ENCODE data around the gene EMD.

The EMD gene

DNA sequence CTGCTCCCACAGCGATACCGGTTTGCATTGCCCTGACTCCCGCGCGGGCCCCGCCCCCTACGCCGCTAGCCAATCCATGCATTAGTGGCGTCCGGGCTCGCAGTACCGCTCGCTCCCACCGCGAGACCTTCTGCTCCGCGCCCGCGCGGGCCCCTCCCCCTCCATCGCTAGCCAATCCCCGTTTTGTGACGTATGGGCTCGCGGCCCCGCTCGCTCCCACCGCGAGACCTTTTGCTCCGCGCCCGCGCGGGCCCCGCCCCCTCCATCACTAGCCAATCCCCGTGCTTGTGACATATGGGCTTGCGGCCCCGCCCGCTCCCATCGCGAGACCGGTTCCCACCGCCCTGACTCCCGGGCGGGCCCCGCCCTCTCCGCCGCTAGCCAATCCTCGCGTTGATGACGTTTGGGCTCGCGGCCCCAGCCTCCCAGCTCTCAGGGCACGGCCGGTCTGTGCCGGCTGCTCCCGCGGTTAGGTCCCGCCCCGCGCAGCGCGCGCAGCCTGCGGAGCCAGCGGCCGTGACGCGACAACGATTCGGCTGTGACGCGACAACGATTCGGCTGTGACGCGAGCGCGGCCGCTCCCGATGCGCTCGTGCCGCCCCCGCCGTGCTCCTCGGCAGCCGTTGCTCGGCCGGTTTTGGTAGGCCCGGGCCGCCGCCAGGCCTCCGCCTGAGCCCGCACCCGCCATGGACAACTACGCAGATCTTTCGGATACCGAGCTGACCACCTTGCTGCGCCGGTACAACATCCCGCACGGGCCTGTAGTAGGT lies at the start of gene EMD:
TSS of gene EMD (plus strand) at position 497 of the 770 bp plus-strand sequence. CDS start at position 687, 190 bp downstream.
- Histone ChIP-seq H4K20me1 (ENCODE audit: low read depth, low read length) (no peaks in the 10 kb centered on the region), H3K4me2 (ENCODE audit: low read depth, low read length, poor library complexity, severe bottlenecking) (peak within 1 kb of the TSS; percentile 76), H3F3A (ENCODE audit: insufficient read depth) (no peaks in the 10 kb centered on the region), H3K36me3 (ENCODE audit: low read length) (no peaks in the 10 kb centered on the region), H3K9me2 (replicated peaks; ENCODE audit: insufficient read depth, low read length) (no peaks in the 10 kb centered on the region), H3K79me2 (ENCODE audit: insufficient read depth, low read length) (peaks cover 12% of the 10 kb centered on the region), H3K4me3 (ENCODE audit: insufficient read depth, low read length, poor library complexity, severe bottlenecking) (peak within 1 kb of the TSS; percentile 69), H3K27me3 (ENCODE audit: low read length) (no peaks in the 10 kb centered on the region), H3K27ac (ENCODE audit: low read depth, low read length) (peak within 1 kb of the TSS; percentile 82), H2AFZ (ENCODE audit: low read depth, low read length, severe bottlenecking) (no peak within 1 kb of the TSS), H3K9ac (ENCODE audit: low read length) (peak within 1 kb of the TSS; percentile 97), H3K9me3 (ENCODE audit: insufficient read depth, low read length) (no peaks in the 10 kb centered on the region)
- TF ChIP-seq CTCF (IDR thresholded peaks at IDR 0.05; ENCODE audit: insufficient read depth, low read length, poor library complexity, severe bottlenecking) (no peak), EZH2phosphoT487 (conservative IDR thresholded peaks at IDR 0.05; ENCODE audit: low read length) (no peak)

- TF ChIP-seq EZH2phosphoT487 (conservative IDR thresholded peaks at IDR 0.05; ENCODE audit: low read length) (no peak), CTCF (IDR thresholded peaks at IDR 0.05; ENCODE audit: insufficient read depth, low read length, poor library complexity, severe bottlenecking) (no peak)
- Histone ChIP-seq H3K4me3 (ENCODE audit: insufficient read depth, low read length, poor library complexity, severe bottlenecking) (no peak overlapping the region), H3K79me2 (ENCODE audit: insufficient read depth, low read length) (no peaks in the 10 kb centered on the region), H3K9me2 (replicated peaks; ENCODE audit: insufficient read depth, low read length) (no peaks in the 10 kb centered on the region), H3K27me3 (ENCODE audit: low read length) (no peaks in the 10 kb centered on the region), H3K4me2 (ENCODE audit: low read depth, low read length, poor library complexity, severe bottlenecking) (no peak overlapping the region), H2AFZ (ENCODE audit: low read depth, low read length, severe bottlenecking) (no peak overlapping the region), H3K9me3 (ENCODE audit: insufficient read depth, low read length) (no peaks in the 10 kb centered on the region), H3K9ac (ENCODE audit: low read length) (no peak overlapping the region), H3K36me3 (ENCODE audit: low read length) (no peaks in the 10 kb centered on the region), H3F3A (ENCODE audit: insufficient read depth) (no peaks in the 10 kb centered on the region), H3K27ac (ENCODE audit: low read depth, low read length) (no peak overlapping the region), H4K20me1 (ENCODE audit: low read depth, low read length) (no peaks in the 10 kb centered on the region)
Observed at GRCh38 chrX:154332561-154332960, 46.5 kb upstream of the EMD start.

GRCh38 chrX:154333116-154333515 lies 46.0 kb upstream of the EMD start:
- no peaks in the 10 kb centered on the region for H3K27me3 ChIP-seq (ENCODE audit: low read length)
- H3K27ac ChIP-seq (ENCODE audit: low read depth, low read length): no peak overlapping the region
- H3K9ac ChIP-seq (ENCODE audit: low read length): no peak overlapping the region
- H3K4me3 ChIP-seq (ENCODE audit: insufficient read depth, low read length, poor library complexity, severe bottlenecking): no peak overlapping the region
- H3K4me2 ChIP-seq (ENCODE audit: low read depth, low read length, poor library complexity, severe bottlenecking): no peak overlapping the region
- no peak overlapping the region for H2AFZ ChIP-seq (ENCODE audit: low read depth, low read length, severe bottlenecking)
- H3F3A ChIP-seq (ENCODE audit: insufficient read depth): no peaks in the 10 kb centered on the region
- no peaks in the 10 kb centered on the region for H3K9me3 ChIP-seq (ENCODE audit: insufficient read depth, low read length)
- H3K79me2 ChIP-seq (ENCODE audit: insufficient read depth, low read length): no peaks in the 10 kb centered on the region
- H3K36me3 ChIP-seq (ENCODE audit: low read length): no peaks in the 10 kb centered on the region
- TF ChIP-seq EZH2phosphoT487 (conservative IDR thresholded peaks at IDR 0.05; ENCODE audit: low read length) (no peak), CTCF (IDR thresholded peaks at IDR 0.05; ENCODE audit: insufficient read depth, low read length, poor library complexity, severe bottlenecking) (no peak)
- H3K9me2 ChIP-seq (replicated peaks; ENCODE audit: insufficient read depth, low read length): no peaks in the 10 kb centered on the region
- H4K20me1 ChIP-seq (ENCODE audit: low read depth, low read length): no peaks in the 10 kb centered on the region

All from SU-DHL-6 (cell line).